HG03108 (cell line): ENCODE results near the gene SLC7A14.
A peak's percentile ranks its signal among the peaks of the same experiment; 100 is the strongest.

Experiments
- ATAC-seq: cut with Tn5 transposase; IDR thresholded peaks from one replicate; pipeline ENCODE4 v1.9.1; 2021; ENCODE audit warnings: moderate library complexity; ENCODE audit not compliant: unreplicated experiment

The SLC7A14 gene

GRCh38 chr3:170585937-170586310, at the start of gene SLC7A14:
TSS of gene SLC7A14 (minus strand) at chr3:170586075. CDS start at chr3:170526936, 59,139 bp downstream.
- no peak for ATAC-seq

- no peak for ATAC-seq
These were observed 49.5 kb upstream of the SLC7A14 start for GRCh38 chr3:170635385-170635735.

- ATAC-seq, result peak; percentile 68
These were observed 48.9 kb upstream of the SLC7A14 start for GRCh38 chr3:170634663-170635384.

GRCh38 chr3:170633573-170633972, 47.7 kb upstream of the SLC7A14 start:
- no peak for ATAC-seq

- peak; percentile 85 for ATAC-seq
These were observed 46.9 kb upstream of the SLC7A14 start for GRCh38 chr3:170632780-170633179.

GRCh38 chr3:170631755-170632488, 46.0 kb upstream of the SLC7A14 start:
- no peak for ATAC-seq

GRCh38 chr3:170623524-170623923, 37.6 kb upstream of the SLC7A14 start:
- no peak for ATAC-seq

GRCh38 chr3:170622369-170623159, 36.7 kb upstream of the SLC7A14 start:
- no peak for ATAC-seq

- no peak for ATAC-seq
These were observed 35.4 kb upstream of the SLC7A14 start for GRCh38 chr3:170621256-170621655.

GRCh38 chr3:170614214-170614966, 28.5 kb upstream of the SLC7A14 start:
- ATAC-seq, result no peak

GRCh38 chr3:170611751-170612150, 25.9 kb upstream of the SLC7A14 start:
- no peak for ATAC-seq

GRCh38 chr3:170610321-170610884, 24.5 kb upstream of the SLC7A14 start:
- no peak for ATAC-seq

GRCh38 chr3:170608475-170608874, 22.6 kb upstream of the SLC7A14 start:
- ATAC-seq, result no peak

- no peak for ATAC-seq
These were observed 20.8 kb upstream of the SLC7A14 start for GRCh38 chr3:170606675-170607074.

GRCh38 chr3:170605490-170605889, 19.6 kb upstream of the SLC7A14 start:
- no peak for ATAC-seq

GRCh38 chr3:170603770-170604510, 18.1 kb upstream of the SLC7A14 start:
- ATAC-seq, result no peak

- ATAC-seq, result no peak
These were observed 16.7 kb upstream of the SLC7A14 start for GRCh38 chr3:170602556-170602955.

GRCh38 chr3:170600005-170600624, 14.2 kb upstream of the SLC7A14 start:
- ATAC-seq, result no peak

GRCh38 chr3:170599091-170599490, 13.2 kb upstream of the SLC7A14 start:
- no peak for ATAC-seq
